SU-DHL-6 (cell line): Measurements from ENCODE around the gene SMPD3.

Experiments
- H2AFZ ChIP-seq: fragments of 200-600 bp; sonication (generic); 2 replicates; pipeline ENCODE4 v1.6.1; 2014; ENCODE audit warnings: low read depth, mild to moderate bottlenecking, moderate library complexity, mixed read lengths, antibody characterized with exemption, low read length; ENCODE audit not compliant: severe bottlenecking
- H3F3A ChIP-seq: fragments of 200-600 bp; shearing (Covaris generic); 2 replicates; pipeline ENCODE4 v1.6.0; 2016; ENCODE audit warnings: antibody characterized with exemption, mild to moderate bottlenecking; ENCODE audit not compliant: insufficient read depth
- H3K27ac ChIP-seq: fragments of 200-600 bp; sonication (generic); 2 replicates; pipeline ENCODE4 v1.5.1; 2016; ENCODE audit warnings: low read depth, mild to moderate bottlenecking, low read length, moderate library complexity, mixed read lengths
- H3K27me3 ChIP-seq: fragments of 200-600 bp; sonication (generic), shearing (Covaris generic); 2 replicates; pipeline ENCODE4 v1.6.0; 2014; ENCODE audit warnings: mild to moderate bottlenecking, low read length
- H3K36me3 ChIP-seq: fragments of 200-600 bp; sonication (generic); 2 replicates; pipeline ENCODE4 v1.6.1; 2014; ENCODE audit warnings: mild to moderate bottlenecking, low read length, mixed read lengths
- H3K4me2 ChIP-seq: fragments of 300-600, 200-600 bp; shearing (Covaris generic), sonication (generic); 2 replicates; pipeline ENCODE4 v1.6.0; 2014; ENCODE audit warnings: low read length, low read depth, mild to moderate bottlenecking; ENCODE audit not compliant: poor library complexity, severe bottlenecking
- H3K4me3 ChIP-seq: fragments of 200-600 bp; sonication (generic); 2 replicates; pipeline ENCODE4 v1.5.1; 2014; ENCODE audit warnings: antibody characterized with exemption, low read length, mild to moderate bottlenecking, mixed read lengths; ENCODE audit not compliant: insufficient read depth, poor library complexity, severe bottlenecking
- H3K79me2 ChIP-seq: fragments of 200-600 bp; sonication (generic); 2 replicates; pipeline ENCODE4 v1.6.1; 2014; ENCODE audit warnings: mild to moderate bottlenecking, low read length, moderate library complexity; ENCODE audit not compliant: insufficient read depth
- H3K9ac ChIP-seq: fragments of 200-600 bp; sonication (generic); 2 replicates; pipeline ENCODE4 v1.7.0; 2014; ENCODE audit warnings: mild to moderate bottlenecking, low read length
- H3K9me2 ChIP-seq: fragments of 200-600 bp; sonication (generic); replicated peaks from 2 replicates; pipeline ENCODE4 v1.6.1; 2014; ENCODE audit warnings: low read length; ENCODE audit not compliant: insufficient read depth
- H3K9me3 ChIP-seq: fragments of 200-600 bp; sonication (generic); 2 replicates; pipeline ENCODE4 v1.6.1; 2014; ENCODE audit warnings: low read length, mixed read lengths; ENCODE audit not compliant: insufficient read depth
- H4K20me1 ChIP-seq: fragments of 200-600 bp; sonication (generic); 2 replicates; pipeline ENCODE4 v1.6.1; 2014; ENCODE audit warnings: low read depth, mild to moderate bottlenecking, antibody characterized with exemption, low read length, moderate library complexity, mixed read lengths
- CTCF ChIP-seq: fragments of 200-600 bp; sonication (generic); IDR thresholded peaks from one replicate; pipeline ENCODE4 v1.5.1; 2017; ENCODE audit warnings: antibody characterized with exemption, mild to moderate bottlenecking, low read length, moderate library complexity; ENCODE audit not compliant: insufficient read depth, poor library complexity, severe bottlenecking
- EZH2phosphoT487 ChIP-seq: fragments of 200-600 bp; sonication (generic), shearing (Covaris generic); conservative IDR thresholded peaks from 2 replicates; pipeline ENCODE4 v1.6.1; 2018; ENCODE audit warnings: mild to moderate bottlenecking, antibody characterized with exemption, low read length, moderate library complexity, mixed read lengths

The SMPD3 gene

GRCh38 chr16:68375801-68376536, 72.3 kb downstream of the SMPD3 start:
- no peaks in the 10 kb centered on the region for H3K79me2 ChIP-seq
- no peaks in the 10 kb centered on the region for H4K20me1 ChIP-seq

DNA sequence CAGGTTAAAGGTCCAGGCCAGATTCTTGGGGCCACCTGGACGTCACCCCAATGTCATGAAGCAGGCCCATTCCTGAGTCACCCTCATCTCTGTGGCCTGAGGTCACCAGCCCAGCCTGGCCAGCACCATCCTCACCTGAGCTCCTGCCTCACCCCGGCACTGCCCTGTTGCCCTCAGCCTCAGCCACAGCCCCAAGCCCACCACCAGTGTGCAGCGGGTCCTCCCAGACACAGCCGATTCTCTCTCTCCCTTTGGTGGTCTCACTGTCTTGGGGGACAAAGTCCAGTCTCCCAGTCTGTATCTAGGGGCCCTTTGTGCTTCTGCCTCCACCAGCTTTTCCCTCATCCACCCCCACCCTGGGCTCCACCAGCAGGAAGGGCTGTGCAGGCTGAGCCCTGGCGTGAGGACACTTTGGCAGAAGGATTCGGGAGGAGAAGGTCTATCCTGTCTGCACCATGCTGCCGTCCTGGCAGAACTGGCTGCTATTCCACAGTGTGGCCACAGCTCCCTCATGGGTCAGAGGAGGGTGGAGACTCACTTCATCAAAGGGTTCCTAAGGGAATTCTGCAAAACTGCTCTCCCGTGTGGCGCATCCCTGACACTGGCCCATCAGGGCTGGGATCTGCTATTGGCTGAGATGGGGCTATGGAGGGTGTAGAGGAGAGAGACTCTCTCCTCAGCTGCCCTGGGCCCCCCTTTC, 73.2 kb downstream of the SMPD3 start:
- H3K9ac ChIP-seq, result no peak overlapping the region
- H3K9me3 ChIP-seq, result no peaks in the 10 kb centered on the region

More at GRCh38 chr16:68375801-68376536, 72.3 kb downstream of the SMPD3 start:
- no peaks in the 10 kb centered on the region for H3K27me3 ChIP-seq
- H3K4me3 ChIP-seq, result no peak overlapping the region
- no peaks in the 10 kb centered on the region for H3K9me3 ChIP-seq
- no peak overlapping the region for H3K4me2 ChIP-seq
- H3K9ac ChIP-seq, result no peak overlapping the region
- H3K9me2 ChIP-seq, result no peaks in the 10 kb centered on the region
- no peaks in the 10 kb centered on the region for H3K36me3 ChIP-seq
- no peak overlapping the region for H2AFZ ChIP-seq
- TF ChIP-seq CTCF, result no peak
- no peak for TF ChIP-seq EZH2phosphoT487
- no peak overlapping the region for H3K27ac ChIP-seq
- no peaks in the 10 kb centered on the region for H3F3A ChIP-seq

GRCh38 chr16:68374246-68374805, 74.0 kb downstream of the SMPD3 start:
- Histone ChIP-seq H3K4me3 (no peak overlapping the region), H3K9ac (no peak overlapping the region), H3K9me3 (no peaks in the 10 kb centered on the region), H3K79me2 (no peaks in the 10 kb centered on the region), H2AFZ (no peak overlapping the region), H4K20me1 (no peaks in the 10 kb centered on the region), H3K36me3 (no peaks in the 10 kb centered on the region), H3F3A (no peaks in the 10 kb centered on the region), H3K27ac (no peak overlapping the region), H3K27me3 (no peaks in the 10 kb centered on the region), H3K9me2 (no peaks in the 10 kb centered on the region), H3K4me2 (no peak overlapping the region)
- TF ChIP-seq CTCF, result no peak
- TF ChIP-seq EZH2phosphoT487, result no peak

More for the DNA sequence above, 73.2 kb downstream of the SMPD3 start:
- Histone ChIP-seq H2AFZ (no peak overlapping the region), H3K27me3 (no peaks in the 10 kb centered on the region), H3K79me2 (no peaks in the 10 kb centered on the region), H3F3A (no peaks in the 10 kb centered on the region), H3K27ac (no peak overlapping the region), H3K36me3 (no peaks in the 10 kb centered on the region), H3K9me2 (no peaks in the 10 kb centered on the region), H3K4me2 (no peak overlapping the region), H4K20me1 (no peaks in the 10 kb centered on the region), H3K4me3 (no peak overlapping the region)
- no peak for TF ChIP-seq EZH2phosphoT487
- no peak for TF ChIP-seq CTCF
